ENCODE results near the gene ORC2. TPM values are rescaled to one million over a fixed set of nuclear protein-coding genes. Genes with fewer than 3 reads are reported as not detected.
A peak's percentile ranks its signal among the peaks of the same experiment; 100 is the strongest.

ORC2 gene
- total and polyA plus RNA-seq, 7 donors, result 3.3 to 17.7 (median 7.1) TPM

GRCh38 chr2:200862532-200863000 is 100.9 kb downstream of the ORC2 start:
- ATAC-seq, result peak in 3 of 4 donors; percentile 3 to 30 (median 28)
- H3K4me1 ChIP-seq, result peaks cover 47% of the 10 kb centered on the region
- H3K9me3 ChIP-seq, result no peaks in the 10 kb centered on the region
- H3K36me3 ChIP-seq (ENCODE audit: insufficient read depth in 1 of 2, low read depth in 1 of 2), result peaks cover 0 to 49% of the 10 kb centered on the region in 2 donors
- no peak for DNase-seq
- intact Hi-C loops (cut with DNase I), result loop anchor here in 1 of 2 donors (5.0 kb wide), 1 partner anchor 50 kb away; the partner anchor contains the start of gene BZW1
- H3K27ac ChIP-seq, result peak overlapping the region; percentile 100
- 0 to 1% (median 0%) methylated on average over 13 of the region's 13 CpGs for WGBS, 3 donors
- no peak for TF ChIP-seq CTCF (IDR thresholded peaks at IDR 0.05)
- H3K27me3 ChIP-seq (ENCODE audit: insufficient read depth in 3 of 3, low read length in 2 of 3), result no peaks in the 10 kb centered on the region
- peak overlapping the region; percentile 84 for H3K4me3 ChIP-seq

DNA sequence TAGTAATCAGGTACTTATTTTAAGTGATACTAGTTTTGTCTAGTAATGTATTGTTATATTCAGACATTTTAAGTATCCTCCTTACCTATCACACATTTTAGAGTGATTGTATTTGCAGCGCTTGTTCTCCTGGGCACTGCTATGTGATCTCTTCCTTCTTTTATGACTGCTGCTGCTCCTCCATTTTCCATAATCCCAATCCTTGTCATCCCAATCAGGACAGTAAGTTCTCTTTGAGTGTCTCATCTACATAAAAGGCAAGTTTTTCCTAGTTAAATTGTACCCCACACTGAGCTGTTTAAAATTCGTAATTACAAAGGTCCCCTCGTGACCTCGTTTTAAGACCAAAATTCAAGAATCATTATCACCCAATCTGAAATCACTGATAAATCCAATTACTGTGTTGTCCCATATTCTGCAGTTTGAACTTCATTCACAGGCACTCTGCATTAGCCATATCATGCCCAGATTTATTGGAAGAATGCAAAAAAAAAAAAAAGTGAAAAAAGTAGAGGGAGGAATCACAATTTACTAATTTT is 101.8 kb downstream of the ORC2 start:
- H3K4me1 ChIP-seq, result peaks cover 52% of the 10 kb centered on the region
- DNase-seq (no peak), ATAC-seq (no peak)
- H3K36me3 ChIP-seq (ENCODE audit: insufficient read depth in 1 of 2, low read depth in 1 of 2), result peaks cover 5 to 58% of the 10 kb centered on the region in 2 donors
- no peaks in the 10 kb centered on the region for H3K27me3 ChIP-seq (ENCODE audit: insufficient read depth in 3 of 3, low read length in 2 of 3)
- intact Hi-C loops (cut with DNase I), result loop anchor here in 1 of 2 donors (5.0 kb wide), 1 partner anchor 49 kb away; the partner anchor contains the start of gene BZW1
- peak overlapping the region; percentile 100 for H3K27ac ChIP-seq
- H3K9me3 ChIP-seq, result no peaks in the 10 kb centered on the region
- 3 to 9% (median 3%) methylated on average over 4 of the region's 4 CpGs for WGBS, 3 donors
- TF ChIP-seq CTCF (IDR thresholded peaks at IDR 0.05), result no peak
- peak overlapping the region; percentile 84 for H3K4me3 ChIP-seq

DNA sequence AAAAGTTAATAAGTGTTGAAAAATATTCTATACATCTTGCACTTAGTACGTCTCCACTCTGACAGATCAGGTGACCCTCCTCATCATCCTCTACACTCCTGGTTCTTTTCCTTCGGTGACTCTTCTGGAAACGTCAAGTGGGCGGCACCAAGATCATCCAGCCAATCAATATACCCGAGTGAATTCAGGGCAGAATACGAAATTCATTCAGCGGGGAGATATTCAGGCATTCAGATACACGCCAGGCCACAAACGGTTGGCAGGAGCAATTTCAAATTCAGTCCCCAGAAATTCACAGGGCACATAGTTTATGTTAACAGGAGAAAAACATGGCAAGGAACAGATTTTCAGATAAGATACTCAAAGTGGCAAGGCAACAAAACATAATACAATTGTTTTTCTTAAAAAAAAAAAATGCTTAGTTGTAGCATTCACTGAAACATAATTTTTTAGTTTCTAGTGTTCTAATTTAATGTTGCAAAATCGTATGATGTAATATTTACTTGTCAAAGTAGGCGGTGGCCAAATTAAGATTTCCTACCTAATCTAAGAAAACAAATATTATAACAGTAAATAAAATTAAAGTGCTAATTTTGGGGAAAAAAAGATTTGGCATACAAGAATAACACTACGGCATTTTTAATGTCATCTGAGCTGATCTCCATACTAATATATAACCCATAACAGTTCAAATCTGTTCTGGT is 103.2 kb downstream of the ORC2 start:
- Histone ChIP-seq H3K4me3 (peak overlapping the region; percentile 84), H3K27ac (peak overlapping the region; percentile 100), H3K4me1 (peaks cover 49% of the 10 kb centered on the region), H3K36me3 (ENCODE audit: insufficient read depth in 1 of 2, low read depth in 1 of 2) (peaks cover 8 to 73% of the 10 kb centered on the region in 2 donors), H3K27me3 (ENCODE audit: insufficient read depth in 3 of 3, low read length in 2 of 3) (no peaks in the 10 kb centered on the region), H3K9me3 (no peaks in the 10 kb centered on the region)
- no peak for ATAC-seq
- intact Hi-C loops (cut with DNase I), result loop anchor here in 1 of 2 donors (5.0 kb wide), 1 partner anchor 48 kb away; the partner anchor contains the start of gene BZW1
- no peak for DNase-seq
- no peak for TF ChIP-seq CTCF (IDR thresholded peaks at IDR 0.05)
- WGBS, 3 donors, result 12 to 20% (median 15%) methylated on average over 12 of the region's 12 CpGs

Other genes with a start within 250 kb of the ORC2 start
- 100 to 1,000 TPM in 3 of 4 donors, 10 to 100 TPM in 1; 55.6 to 122 (median 114) TPM for gene BZW1, start 151.8 kb downstream of the ORC2 start, total RNA-seq
- 100 to 1,000 TPM in 2 of 3 donors, 10 to 100 TPM in 1; 52.5 to 223 (median 163) TPM for gene BZW1, start 151.8 kb downstream of the ORC2 start, polyA plus RNA-seq
- 10 to 100 TPM; 30.6 to 71.0 (median 41.3) TPM for gene CLK1, start 99.0 kb downstream of the ORC2 start, total RNA-seq
- 10 to 100 TPM; 49.4 to 91.8 (median 86.6) TPM for gene CLK1, start 99.0 kb downstream of the ORC2 start, polyA plus RNA-seq
- 10 to 100 TPM; 13.8 to 18.5 (median 16.8) TPM for gene PPIL3, start 74.6 kb downstream of the ORC2 start, total RNA-seq
- 10 to 100 TPM; 10.7 to 31.2 (median 18.1) TPM for gene PPIL3, start 74.6 kb downstream of the ORC2 start, polyA plus RNA-seq
- 10 to 100 TPM; 11.6 to 21.7 (median 16.0) TPM for gene NIF3L1, start 74.3 kb downstream of the ORC2 start, total RNA-seq
- gene NIF3L1, start 74.3 kb downstream of the ORC2 start, polyA plus RNA-seq, result 10 to 100 TPM; 21.2 to 50.0 (median 37.8) TPM
- 1 to 10 TPM; 7.6 to 8.6 (median 8.1) TPM for gene HYCC2, start 108.0 kb upstream of the ORC2 start, total RNA-seq
- gene HYCC2, start 108.0 kb upstream of the ORC2 start, polyA plus RNA-seq, result 1 to 10 TPM; 1.7 to 5.2 (median 2.1) TPM
- 100 to 1,000 TPM; 188 to 271 (median 261) TPM for gene NDUFB3, start 108.3 kb upstream of the ORC2 start, total RNA-seq
- 100 to 1,000 TPM; 200 to 255 (median 202) TPM for gene NDUFB3, start 108.3 kb upstream of the ORC2 start, polyA plus RNA-seq
- gene CFLAR, start 152.5 kb upstream of the ORC2 start, total RNA-seq, result 100 to 1,000 TPM; 180 to 358 (median 346) TPM
- gene CFLAR, start 152.5 kb upstream of the ORC2 start, polyA plus RNA-seq, result 100 to 1,000 TPM in 2 of 3 donors, 10 to 100 TPM in 1; 84.7 to 340 (median 239) TPM
- gene CASP10, start 219.5 kb upstream of the ORC2 start, total RNA-seq, result 1 to 10 TPM; 2.3 to 3.8 (median 2.8) TPM
- 1 to 10 TPM in 2 of 3 donors, under 1 TPM in 1; 0.90 to 1.3 (median 1.2) TPM for gene CASP10, start 219.5 kb upstream of the ORC2 start, polyA plus RNA-seq